ENCODE measurements around the gene USF2.

DNA sequence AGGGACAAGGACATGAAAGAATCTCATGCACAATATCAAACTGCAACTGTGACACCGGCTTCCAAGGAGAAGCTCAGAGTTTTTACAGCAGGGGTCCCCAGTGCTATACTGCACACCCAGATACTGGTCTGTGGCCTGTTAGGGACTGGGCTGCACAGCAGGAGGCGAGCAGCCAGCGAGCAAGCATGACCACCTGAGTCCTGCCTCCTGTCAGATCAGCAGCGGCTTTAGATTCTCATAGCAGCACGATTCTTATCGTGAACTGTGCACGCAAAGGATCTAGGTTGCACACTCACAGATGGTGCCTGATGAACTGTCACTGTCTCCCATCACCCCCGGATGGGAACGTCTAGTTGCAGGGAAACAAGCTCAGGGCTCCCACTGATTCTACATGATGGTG, 47.1 kb downstream of the USF2 start:
- TF ChIP-seq ZNF274 (IDR thresholded peaks at IDR 0.05; ENCODE audit: low read depth, low read length) (no peak), SUZ12 (IDR thresholded peaks at IDR 0.05; ENCODE audit: extremely low read depth, insufficient read depth, insufficient read length) (no peak)

Data from NT2/D1 (cell line).